ENCODE measurements around the gene HMGXB3. TPM values are rescaled to one million over a fixed set of nuclear protein-coding genes. Genes with fewer than 3 reads are reported as not detected.

The HMGXB3 gene
- total and polyA plus RNA-seq, 2 of the 13 experiments (the other 11 are each of a cell fraction or from before 2014, with no cell fraction given) = 18.8 to 23.8 TPM

GRCh38 chr5:150068961-150069645 is 68.6 kb downstream of the HMGXB3 start:
- in situ Hi-C loops (cut with HindIII; ENCODE audit: extremely low pct_ligation_motif_present, low pct_unique_long_range_greater_than_20kb) = no loop called here
- POLR2A ChIA-PET = no interaction called here
- no peaks in the 10 kb centered on the region for H3K79me2 ChIP-seq (ENCODE audit: insufficient read depth, low read length)
- no peak overlapping the region for H3K27ac ChIP-seq (ENCODE audit: extremely low read length, insufficient read depth, low read length)
- no peaks in the 10 kb centered on the region for H3K36me3 ChIP-seq (replicated peaks in 1 of 2; ENCODE audit: control insufficient read depth in 1 of 2, insufficient read depth in 2 of 2, low read length in 2 of 2)
- no peaks in the 10 kb centered on the region for H4K20me1 ChIP-seq (ENCODE audit: insufficient read depth, low read length)
- CTCF ChIA-PET (ENCODE audit: low intra/inter-chr PET ratio, low total read pairs) = no interaction called here
- no TSS peak for BruUV-seq (replicated peaks)
- DNase-seq (ENCODE audit: low spot score) (no peak), FAIRE-seq (no peak), ATAC-seq (peak; percentile 7; the same call in 1 of the 3 replicates)
- H3K4me1 ChIP-seq (ENCODE audit: insufficient read depth, low read length) = peaks cover 6% of the 10 kb centered on the region; the same call in 1 of the 2 replicates
- H3K4me3 ChIP-seq (replicated peaks in 1 of 3; ENCODE audit: insufficient read depth in 1 of 3, low read depth in 2 of 3, low read length in 3 of 3) = no peak overlapping the region
- TF ChIP-seq ATF7-NPFF (CRISPR knock-in tag; IDR thresholded peaks at IDR 0.05; ENCODE audit: low read depth) (no peak), ZNF766 (CRISPR knock-in tag; IDR thresholded peaks at IDR 0.05; ENCODE audit: borderline replicate concordance) (no peak), KDM2A (CRISPR knock-in tag; IDR thresholded peaks at IDR 0.05; ENCODE audit: borderline replicate concordance, low read depth) (no peak), REXO4 (CRISPR knock-in tag; IDR thresholded peaks at IDR 0.05; ENCODE audit: borderline replicate concordance) (no peak), ESRRA (CRISPR knock-in tag; IDR thresholded peaks at IDR 0.05; ENCODE audit: low read depth) (no peak), HINFP (CRISPR knock-in tag; IDR thresholded peaks at IDR 0.05; ENCODE audit: low read depth) (no peak), HDAC1 (CRISPR knock-in tag; IDR thresholded peaks at IDR 0.05) (no peak), ZNF33B (CRISPR knock-in tag; IDR thresholded peaks at IDR 0.05) (no peak), ZNF317 (CRISPR knock-in tag; IDR thresholded peaks at IDR 0.05) (no peak), TCF7 (IDR thresholded peaks at IDR 0.05; ENCODE audit: low read depth) (no peak), GTF3A (CRISPR knock-in tag; conservative IDR thresholded peaks at IDR 0.05) (no peak), UBTF (CRISPR knock-in tag; IDR thresholded peaks at IDR 0.05) (no peak), ZNF569 (CRISPR knock-in tag; IDR thresholded peaks at IDR 0.05; ENCODE audit: borderline replicate concordance) (no peak)
- H3K9ac ChIP-seq (ENCODE audit: insufficient read depth, low read depth, low read length) = no peak overlapping the region
- WGBS (ENCODE audit: low lambda C conversion rate) = 37% methylated on average over 10 of the region's 12 CpGs
- H3K4me2 ChIP-seq (ENCODE audit: low read depth, low read length) = no peak overlapping the region
- H3K27me3 ChIP-seq (ENCODE audit: control insufficient read depth in 1 of 2, insufficient read depth in 2 of 2, low read length in 2 of 2) = peaks cover 7 to 36% of the 10 kb centered on the region in 2 experiments; a peak in 4 of 5 replicates
- intact Hi-C loops (cut with micrococcal nuclease; ENCODE audit: unreplicated experiment) = no loop called here
- no peak overlapping the region for H2AFZ ChIP-seq (ENCODE audit: low read length)
- H3K9me3 ChIP-seq (ENCODE audit: low read length) = no peaks in the 10 kb centered on the region
